SKM-1 treated with dmso at 0.1 percent for 144 hours (cell line): ENCODE results near the gene GULP1.

Source experiments
- DNase-seq: peaks from one replicate; lab custom pipeline; 2025; ENCODE audit not compliant: unreplicated experiment; lab: John Stamatoyannopoulos, UW

GULP1 gene

DNA sequence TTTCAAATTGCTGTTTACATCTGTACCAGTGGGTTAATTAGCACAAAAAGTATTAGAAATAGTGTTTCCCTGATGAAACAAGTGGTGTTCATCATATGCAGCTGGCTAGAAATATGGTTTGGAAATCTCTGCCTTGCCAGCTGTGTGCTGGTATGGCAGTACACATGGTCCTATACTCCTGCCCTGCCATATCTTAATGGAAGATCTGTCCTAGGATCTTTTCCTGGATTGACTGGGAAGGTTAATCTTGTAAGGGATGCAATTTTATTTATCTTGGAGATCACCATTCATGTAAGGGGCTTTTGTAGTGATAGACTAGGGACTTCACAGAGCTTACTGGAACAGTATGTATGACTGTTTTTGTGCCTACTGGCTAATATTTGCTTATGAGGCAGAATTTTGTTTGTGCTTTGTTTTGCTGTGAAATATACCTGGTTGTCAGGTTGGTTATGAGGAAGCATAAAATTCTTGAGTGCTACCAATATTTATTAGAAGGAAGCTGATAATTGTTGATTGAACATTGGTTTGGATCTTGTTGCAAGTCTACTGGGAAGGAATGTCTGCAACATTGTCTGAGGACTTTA lies 73.5 kb downstream of the GULP1 start:
- no peak for DNase-seq

DNA sequence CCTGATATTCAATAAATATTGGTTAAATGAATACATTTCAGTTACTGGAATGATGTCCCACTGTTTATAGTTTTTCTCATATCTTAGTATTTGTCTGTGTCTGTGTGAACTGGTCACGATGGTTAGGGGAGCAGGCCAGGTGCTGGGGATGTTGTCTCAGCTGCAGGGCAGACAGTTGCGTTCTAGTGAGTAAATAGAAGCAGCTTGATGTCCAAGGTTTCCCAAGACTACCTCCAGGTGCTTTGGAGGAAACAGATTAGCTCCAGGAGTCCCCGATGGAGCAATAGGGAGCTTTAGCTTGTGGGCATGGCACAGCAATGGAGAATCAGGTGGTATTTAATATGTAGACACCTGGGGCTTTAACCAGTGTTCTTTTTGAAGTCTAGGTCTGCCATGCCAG lies 75.5 kb downstream of the GULP1 start:
- no peak for DNase-seq

DNA sequence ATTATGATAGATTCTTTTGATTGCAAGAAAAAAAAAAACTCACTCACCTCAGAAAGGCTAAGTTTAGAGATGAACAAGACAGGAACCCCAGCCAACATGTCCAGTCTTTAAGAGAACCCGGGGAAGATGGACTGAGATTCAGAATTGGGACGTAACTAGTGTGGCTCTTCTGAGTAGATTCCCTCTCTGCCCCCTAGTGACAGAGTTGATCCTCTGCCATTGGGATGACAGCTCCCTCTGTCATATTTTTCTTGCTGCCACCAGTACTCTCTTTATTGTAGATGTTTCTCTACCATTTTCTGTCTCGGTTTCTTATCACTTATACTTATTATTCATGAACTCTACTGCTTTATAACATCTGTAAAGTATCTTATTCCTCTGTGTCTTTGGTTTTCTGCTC lies 77.7 kb downstream of the GULP1 start:
- peak; percentile 56 for DNase-seq

- DNase-seq, result no peak
Measured at GRCh38 chr2:188378371-188378950, 86.8 kb downstream of the GULP1 start.

DNA sequence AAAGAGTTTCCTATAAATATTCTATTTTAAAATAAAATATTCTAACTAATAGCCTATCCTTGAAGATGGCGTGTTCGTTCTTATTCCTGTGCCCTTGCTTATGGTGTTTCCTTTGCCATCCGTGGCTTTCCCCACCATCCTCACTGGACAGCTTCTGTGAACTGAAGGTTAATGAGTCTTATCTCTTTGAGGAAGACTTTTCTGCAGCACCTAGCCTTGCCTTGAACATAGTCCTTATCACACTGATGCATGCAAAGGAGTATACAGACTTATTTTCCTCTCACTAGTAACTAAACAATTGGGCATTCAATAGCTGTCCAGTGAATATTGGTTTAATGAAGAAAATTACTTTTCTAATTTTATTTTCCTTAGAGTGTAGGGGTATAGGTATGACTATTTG lies 88.1 kb downstream of the GULP1 start:
- no peak for DNase-seq

GRCh38 chr2:188380280-188380679 lies 88.6 kb downstream of the GULP1 start:
- no peak for DNase-seq

- no peak for DNase-seq
Measured at GRCh38 chr2:188381614-188382013, 89.9 kb downstream of the GULP1 start.

DNA sequence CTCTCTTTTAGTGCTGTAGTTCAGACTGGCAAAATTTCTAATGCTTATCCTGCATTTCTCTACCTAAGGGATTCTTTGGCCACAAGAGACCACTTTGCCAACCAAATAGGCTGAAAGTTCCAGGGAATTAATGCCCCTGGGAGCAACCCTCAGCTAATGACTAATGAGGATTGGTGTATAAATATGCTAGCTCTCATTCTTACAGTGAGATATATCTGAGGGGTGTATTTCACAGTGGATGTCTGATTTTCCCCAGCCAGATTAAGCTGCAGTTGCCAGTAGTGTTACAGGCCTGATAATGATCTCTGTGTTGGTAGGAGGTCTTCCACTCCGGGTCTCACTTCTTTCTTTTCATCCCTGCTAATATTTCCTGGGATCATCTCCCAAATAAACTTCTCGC lies 90.4 kb downstream of the GULP1 start:
- DNase-seq, result no peak

GRCh38 chr2:188383158-188383557 lies 91.5 kb downstream of the GULP1 start:
- DNase-seq, result no peak

DNA sequence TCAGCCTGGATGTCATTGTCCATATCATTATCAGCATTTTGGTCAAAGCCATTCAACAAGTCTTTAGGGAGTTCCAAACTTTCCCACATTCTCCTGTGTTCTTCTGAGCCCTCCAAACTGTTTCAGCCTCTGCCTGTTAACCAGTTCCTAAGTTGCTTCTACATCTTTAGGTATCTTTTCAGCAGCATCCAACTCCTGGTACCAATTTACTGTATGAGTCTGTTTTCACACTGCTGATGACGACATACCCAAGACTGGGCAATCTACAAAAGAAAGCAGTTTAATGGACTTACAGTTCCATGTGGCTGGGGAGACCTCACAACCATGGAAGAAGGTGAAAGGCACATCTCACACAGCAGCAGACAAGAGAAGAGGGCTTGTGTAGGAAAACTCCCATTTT lies 94.2 kb downstream of the GULP1 start:
- DNase-seq, result no peak

DNA sequence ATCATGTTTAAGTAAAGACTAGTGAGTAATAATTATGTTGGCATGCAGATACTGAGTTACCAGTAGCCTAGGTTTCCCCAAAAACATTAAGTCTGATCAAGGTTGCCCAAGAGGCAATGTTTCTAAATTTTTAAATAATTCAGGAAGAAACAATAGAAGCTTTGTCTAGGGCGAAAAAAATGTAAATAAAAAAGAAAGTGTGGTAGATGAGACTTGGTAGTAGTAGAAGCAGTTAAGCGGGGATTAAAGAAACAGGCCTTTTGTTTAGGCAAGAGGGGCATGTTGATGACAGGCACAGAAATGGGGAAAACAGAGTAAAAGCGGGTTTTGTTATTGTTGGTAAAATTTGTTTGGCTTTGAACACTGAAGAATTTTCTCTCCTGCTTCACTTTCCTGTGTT lies 97.2 kb downstream of the GULP1 start:
- DNase-seq, result no peak

- DNase-seq, result no peak
Measured at GRCh38 chr2:188391354-188391753, 99.7 kb downstream of the GULP1 start.

DNA sequence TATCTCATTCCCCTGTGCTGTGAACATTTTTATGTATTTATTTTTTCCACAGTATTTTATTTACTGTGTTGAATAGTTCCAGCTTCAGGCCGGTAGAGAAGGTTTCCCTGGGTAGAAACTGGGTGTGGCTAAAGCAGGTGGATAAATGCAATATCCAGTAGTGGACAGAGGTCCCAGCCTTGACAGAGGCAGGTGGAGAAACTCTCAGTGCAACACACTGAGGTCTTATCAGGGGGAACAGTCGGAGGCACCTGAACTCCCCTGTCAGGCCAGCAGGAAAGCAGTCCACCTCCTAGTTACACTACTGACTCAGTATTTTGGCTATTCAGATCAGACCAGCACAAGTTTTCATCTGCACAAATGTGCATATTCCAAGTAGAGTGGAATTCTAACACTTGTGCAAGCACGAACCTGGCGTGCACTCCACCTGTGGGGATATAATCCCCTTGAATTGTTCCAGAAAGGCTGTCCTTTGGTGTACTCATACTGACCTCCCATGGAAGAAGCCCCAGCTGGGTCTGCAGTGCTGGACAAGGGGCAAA lies 103.3 kb downstream of the GULP1 start:
- no peak for DNase-seq

- no peak for DNase-seq
Measured at GRCh38 chr2:188395903-188396689, 104.4 kb downstream of the GULP1 start.

DNA sequence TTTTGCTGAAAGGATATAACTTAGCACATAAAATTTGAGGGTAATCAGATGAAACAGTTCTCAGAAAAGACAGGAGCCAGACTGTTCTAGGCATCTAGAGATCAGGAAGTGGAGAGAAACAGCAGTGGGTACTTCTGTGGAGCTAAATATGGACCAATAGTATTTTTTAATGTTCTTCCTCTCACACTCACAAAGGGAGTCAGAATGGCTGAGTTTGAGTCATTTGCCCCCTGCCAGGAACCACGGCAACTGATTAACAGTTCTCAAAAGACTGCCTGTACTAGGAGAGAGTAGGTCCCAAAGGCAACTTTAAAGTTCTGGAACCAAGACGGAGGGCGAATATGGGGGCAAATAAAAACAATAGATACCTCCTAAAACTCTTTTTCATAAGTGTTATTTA lies 107.5 kb downstream of the GULP1 start:
- no peak for DNase-seq

DNA sequence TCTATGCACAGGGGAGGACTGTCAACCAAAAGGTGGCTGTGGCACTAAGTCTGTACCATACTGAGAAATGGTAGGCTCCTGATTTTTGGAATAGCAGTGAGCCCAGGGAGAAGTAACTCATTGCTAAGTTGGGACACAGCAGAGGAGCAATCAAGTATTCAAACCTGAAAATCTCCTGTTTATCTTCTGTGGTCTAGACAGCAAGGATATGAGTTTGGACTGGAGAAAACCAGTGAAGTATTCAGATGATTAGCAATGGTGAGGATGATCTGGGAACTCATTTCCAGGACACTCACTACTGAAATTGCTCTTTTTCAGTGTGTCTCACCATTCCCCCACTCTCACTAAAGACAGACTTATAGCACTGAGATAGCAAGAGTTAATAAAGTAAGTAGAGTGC lies 112.0 kb downstream of the GULP1 start:
- DNase-seq, result no peak

DNA sequence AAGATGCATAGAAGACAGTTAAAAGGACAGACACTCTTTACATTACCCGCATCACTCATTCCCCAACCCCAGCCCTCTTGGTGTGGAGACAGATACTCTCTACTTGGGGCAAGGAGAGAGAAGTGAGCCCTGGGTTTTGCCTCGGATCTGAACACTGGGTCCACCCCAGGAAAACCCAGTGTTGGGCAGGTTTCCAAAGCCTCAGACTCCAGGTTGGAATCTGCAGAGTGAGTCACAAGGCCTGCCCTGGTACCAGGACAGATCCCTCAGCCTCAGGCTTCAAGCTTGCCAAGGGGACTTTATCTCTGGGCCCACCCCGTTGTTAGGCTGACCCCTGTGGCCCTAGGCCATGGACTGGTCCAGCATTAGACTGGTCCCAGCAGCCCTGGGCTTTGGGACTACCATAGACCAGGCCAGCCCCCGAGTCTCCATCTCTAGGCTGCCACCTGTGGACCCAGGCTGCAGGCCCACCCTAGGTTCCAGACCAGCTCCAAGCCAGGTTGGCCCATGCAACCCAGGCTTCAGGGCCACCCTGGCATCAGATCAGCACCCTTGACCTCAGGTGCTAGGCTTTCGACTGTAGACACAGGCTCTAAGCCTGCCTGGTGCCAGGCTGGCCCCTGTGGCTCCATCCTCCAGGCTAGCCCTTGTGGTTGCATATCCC lies 112.8 kb downstream of the GULP1 start:
- no peak for DNase-seq

- DNase-seq, result no peak
Measured at GRCh38 chr2:188406414-188406813, 114.7 kb downstream of the GULP1 start.

- DNase-seq, result no peak
Measured at GRCh38 chr2:188410504-188411235, 119.0 kb downstream of the GULP1 start.

- DNase-seq, result no peak
Measured at GRCh38 chr2:188412190-188412589, 120.5 kb downstream of the GULP1 start.

- no peak for DNase-seq
Measured at GRCh38 chr2:188414411-188414810, 122.7 kb downstream of the GULP1 start.
